BJ (cell line): Measurements from ENCODE around the gene MIGA1. TPM values are rescaled to one million over a fixed set of nuclear protein-coding genes. Genes with fewer than 3 reads are reported as not detected.

Experiments
- CTCF ChIA-PET: fragments of 350-600 bp; formaldehyde crosslinking; extraction: SDS; loops from one replicate; lab custom pipeline; 2021; ENCODE audit warnings: antibody characterized with exemption, inconsistent platforms; lab: Yijun Ruan, JAX
- POLR2A ChIA-PET: fragments of 300-600 bp; sonication (Branson Sonifier 250); formaldehyde crosslinking; extraction: SDS; loops from one replicate; lab custom pipeline; 2021; ENCODE audit warnings: antibody characterized with exemption; lab: Charles Lee
- DNase-seq: peaks from one replicate; pipeline ENCODE4 v3.0.0-alpha.2; 2011; ENCODE audit warnings: low read depth
- H3K27me3 ChIP-seq: 2 replicates; pipeline ENCODE4 v1.6.0; 2011; ENCODE audit warnings: low read length; ENCODE audit not compliant: control insufficient read depth, insufficient read depth
- H3K36me3 ChIP-seq: 2 replicates; pipeline ENCODE4 v1.5.1; 2011; ENCODE audit warnings: low read length; ENCODE audit not compliant: control insufficient read depth, insufficient read depth
- H3K4me3 ChIP-seq: 2 replicates; pipeline ENCODE4 v1.5.1; 2011; ENCODE audit warnings: low read depth, mild to moderate bottlenecking, control low read depth, low read length
- CTCF ChIP-seq: IDR thresholded peaks from 2 replicates; pipeline ENCODE4 v1.5.1; 2011; ENCODE audit warnings: low read depth, mild to moderate bottlenecking, control low read depth, inconsistent platforms, low read length, moderate library complexity; ENCODE audit not compliant: insufficient read depth
- polyA plus RNA-seq: library from polyadenylated mRNA; depleted of rRNA; stranded (reverse); fragments of >200 nt; gene quantifications from 2 replicates; pipeline ENCODE4 v1.2.3, GENCODE V29; 2011

MIGA1 gene
- polyA plus RNA-seq, 1 experiment: 3.3 TPM

GRCh38 chr1:77850082-77850481 lies 70.6 kb downstream of the MIGA1 start:
- ChIA-PET CTCF (no interaction called here), POLR2A (no interaction called here)
- H3K4me3 ChIP-seq: no peak overlapping the region
- no peaks in the 10 kb centered on the region for H3K36me3 ChIP-seq
- no peaks in the 10 kb centered on the region for H3K27me3 ChIP-seq
- no peak for DNase-seq
- TF ChIP-seq CTCF: no peak

- ChIA-PET CTCF (no interaction called here), POLR2A (interaction anchor here (0.5 to 0.7 kb wide), 2 partner anchors 35 to 102 kb away, joined by 4 to 6 read pairs; no protein-coding TSS in a partner anchor)
- Histone ChIP-seq H3K27me3 (no peaks in the 10 kb centered on the region), H3K4me3 (no peak overlapping the region), H3K36me3 (peaks cover 2% of the 10 kb centered on the region; the same call in 1 of the 2 replicates)
- DNase-seq: no peak
- TF ChIP-seq CTCF: no peak
Measured at GRCh38 chr1:77857552-77857951, 78.1 kb downstream of the MIGA1 start.

GRCh38 chr1:77858725-77859124 lies 79.3 kb downstream of the MIGA1 start:
- POLR2A ChIA-PET: no interaction called here
- Histone ChIP-seq H3K27me3 (no peaks in the 10 kb centered on the region), H3K4me3 (no peak overlapping the region), H3K36me3 (peaks cover 2% of the 10 kb centered on the region; the same call in 1 of the 2 replicates)
- CTCF ChIA-PET: interaction anchor here (0.8 to 1.0 kb wide), 2 partner anchors 9 to 13 kb away, joined by 3 read pairs; no protein-coding TSS in a partner anchor
- DNase-seq: no peak
- no peak for TF ChIP-seq CTCF

GRCh38 chr1:77859248-77859647 lies 79.8 kb downstream of the MIGA1 start:
- Histone ChIP-seq H3K27me3 (no peaks in the 10 kb centered on the region), H3K4me3 (no peak overlapping the region), H3K36me3 (peaks cover 2% of the 10 kb centered on the region; the same call in 1 of the 2 replicates)
- POLR2A ChIA-PET: no interaction called here
- DNase-seq: no peak
- CTCF ChIA-PET: no interaction called here
- no peak for TF ChIP-seq CTCF

GRCh38 chr1:77866296-77866695 lies 86.8 kb downstream of the MIGA1 start:
- TF ChIP-seq CTCF: no peak
- peaks cover 6% of the 10 kb centered on the region for H3K36me3 ChIP-seq
- no peak for DNase-seq
- H3K27me3 ChIP-seq: no peaks in the 10 kb centered on the region
- ChIA-PET POLR2A (interaction anchor here (0.5 kb wide), 1 partner anchor 75 kb away, joined by 3 read pairs; no protein-coding TSS in a partner anchor), CTCF (no interaction called here)
- H3K4me3 ChIP-seq: no peak overlapping the region
